Measurements from ENCODE around the gene MPL.

DNA sequence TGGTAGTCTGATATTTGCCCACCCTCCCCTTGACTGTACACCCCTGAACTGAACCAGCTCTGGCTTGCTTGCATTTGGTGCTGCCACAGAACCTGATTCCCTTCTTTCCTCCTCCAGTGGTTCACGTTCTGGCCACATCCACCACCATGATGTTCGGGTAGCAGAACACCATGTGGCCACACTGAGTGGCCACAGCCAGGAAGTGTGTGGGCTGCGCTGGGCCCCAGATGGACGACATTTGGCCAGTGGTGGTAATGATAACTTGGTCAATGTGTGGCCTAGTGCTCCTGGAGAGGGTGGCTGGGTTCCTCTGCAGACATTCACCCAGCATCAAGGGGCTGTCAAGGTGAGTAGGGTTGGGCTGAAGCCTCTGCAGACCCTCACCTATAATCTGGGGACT, 23.0 kb downstream of the MPL start:
- TF ChIP-seq CHD2 (IDR thresholded peaks at IDR 0.05; ENCODE audit: low read length) = no peak
- TF ChIP-seq, protein P1, sequence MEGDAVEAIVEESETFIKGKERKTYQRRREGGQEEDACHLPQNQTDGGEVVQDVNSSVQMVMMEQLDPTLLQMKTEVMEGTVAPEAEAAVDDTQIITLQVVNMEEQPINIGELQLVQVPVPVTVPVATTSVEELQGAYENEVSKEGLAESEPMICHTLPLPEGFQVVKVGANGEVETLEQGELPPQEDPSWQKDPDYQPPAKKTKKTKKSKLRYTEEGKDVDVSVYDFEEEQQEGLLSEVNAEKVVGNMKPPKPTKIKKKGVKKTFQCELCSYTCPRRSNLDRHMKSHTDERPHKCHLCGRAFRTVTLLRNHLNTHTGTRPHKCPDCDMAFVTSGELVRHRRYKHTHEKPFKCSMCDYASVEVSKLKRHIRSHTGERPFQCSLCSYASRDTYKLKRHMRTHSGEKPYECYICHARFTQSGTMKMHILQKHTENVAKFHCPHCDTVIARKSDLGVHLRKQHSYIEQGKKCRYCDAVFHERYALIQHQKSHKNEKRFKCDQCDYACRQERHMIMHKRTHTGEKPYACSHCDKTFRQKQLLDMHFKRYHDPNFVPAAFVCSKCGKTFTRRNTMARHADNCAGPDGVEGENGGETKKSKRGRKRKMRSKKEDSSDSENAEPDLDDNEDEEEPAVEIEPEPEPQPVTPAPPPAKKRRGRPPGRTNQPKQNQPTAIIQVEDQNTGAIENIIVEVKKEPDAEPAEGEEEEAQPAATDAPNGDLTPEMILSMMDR (IDR thresholded peaks at IDR 0.05; ENCODE audit: control extremely low read depth in 1 of 3, insufficient read depth in 1 of 3, low read depth in 1 of 3, low read length in 3 of 3) = no peak
- TF ChIP-seq RAD21 (IDR thresholded peaks at IDR 0.05 in 1 of 2, conservative IDR thresholded peaks at IDR 0.05 in 1 of 2; ENCODE audit: low read depth in 2 of 2, low read length in 2 of 2) = no peak
- no peak for TF ChIP-seq EZH2 (IDR thresholded peaks at IDR 0.05; ENCODE audit: low read depth, low read length, severe bottlenecking)
